AG09309 (cell line): ENCODE data around the gene DCBLD1.

Experiments
- DNase-seq: peaks from one replicate; pipeline ENCODE4 v3.0.0-alpha.2; 2010; ENCODE audit warnings: low read depth
- H3K4me3 ChIP-seq: 2 replicates; pipeline ENCODE4 v1.5.1; 2011; ENCODE audit warnings: mild to moderate bottlenecking, low read depth, low read length, moderate library complexity; ENCODE audit not compliant: control insufficient read depth
- TF ChIP-seq, protein P1 (sequence below): IDR thresholded peaks from 2 replicates; pipeline ENCODE4 v1.5.1; 2011; ENCODE audit warnings: mild to moderate bottlenecking, low read depth, low read length, inconsistent platforms; ENCODE audit not compliant: insufficient read depth, control insufficient read depth; ENCODE audit errors: missing control alignments

The DCBLD1 gene

GRCh38 chr6:117597755-117598154 is 115.3 kb downstream of the DCBLD1 start:
- TF ChIP-seq, protein P1, sequence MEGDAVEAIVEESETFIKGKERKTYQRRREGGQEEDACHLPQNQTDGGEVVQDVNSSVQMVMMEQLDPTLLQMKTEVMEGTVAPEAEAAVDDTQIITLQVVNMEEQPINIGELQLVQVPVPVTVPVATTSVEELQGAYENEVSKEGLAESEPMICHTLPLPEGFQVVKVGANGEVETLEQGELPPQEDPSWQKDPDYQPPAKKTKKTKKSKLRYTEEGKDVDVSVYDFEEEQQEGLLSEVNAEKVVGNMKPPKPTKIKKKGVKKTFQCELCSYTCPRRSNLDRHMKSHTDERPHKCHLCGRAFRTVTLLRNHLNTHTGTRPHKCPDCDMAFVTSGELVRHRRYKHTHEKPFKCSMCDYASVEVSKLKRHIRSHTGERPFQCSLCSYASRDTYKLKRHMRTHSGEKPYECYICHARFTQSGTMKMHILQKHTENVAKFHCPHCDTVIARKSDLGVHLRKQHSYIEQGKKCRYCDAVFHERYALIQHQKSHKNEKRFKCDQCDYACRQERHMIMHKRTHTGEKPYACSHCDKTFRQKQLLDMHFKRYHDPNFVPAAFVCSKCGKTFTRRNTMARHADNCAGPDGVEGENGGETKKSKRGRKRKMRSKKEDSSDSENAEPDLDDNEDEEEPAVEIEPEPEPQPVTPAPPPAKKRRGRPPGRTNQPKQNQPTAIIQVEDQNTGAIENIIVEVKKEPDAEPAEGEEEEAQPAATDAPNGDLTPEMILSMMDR: no peak
- H3K4me3 ChIP-seq: no peak overlapping the region
- DNase-seq: no peak
